AG09309 (cell line): ENCODE data around the gene TXNL1.

Experiments
- DNase-seq: peaks from one replicate; pipeline ENCODE4 v3.0.0-alpha.2; 2010; ENCODE audit warnings: low read depth
- H3K4me3 ChIP-seq: 2 replicates; pipeline ENCODE4 v1.5.1; 2011; ENCODE audit warnings: mild to moderate bottlenecking, low read depth, low read length, moderate library complexity; ENCODE audit not compliant: control insufficient read depth
- CTCF ChIP-seq: IDR thresholded peaks from 2 replicates; pipeline ENCODE4 v1.5.1; 2011; ENCODE audit warnings: mild to moderate bottlenecking, low read depth, low read length, inconsistent platforms; ENCODE audit not compliant: insufficient read depth, control insufficient read depth; ENCODE audit errors: missing control alignments

TXNL1 gene

GRCh38 chr18:56638232-56639103 lies at the start of gene TXNL1:
TSS of gene TXNL1 (minus strand) at chr18:56638592. CDS start at chr18:56638440, 152 bp downstream.
- TF ChIP-seq CTCF = no peak
- DNase-seq = peak; percentile 92
- peak within 1 kb of the TSS; percentile 94 for H3K4me3 ChIP-seq

- H3K4me3 ChIP-seq = no peak overlapping the region
- TF ChIP-seq CTCF = no peak
- DNase-seq = no peak
Observed at GRCh38 chr18:56684277-56684676, 45.9 kb upstream of the TXNL1 start.

- no peak for TF ChIP-seq CTCF
- DNase-seq = no peak
- no peak overlapping the region for H3K4me3 ChIP-seq
Observed at GRCh38 chr18:56678836-56679565, 40.6 kb upstream of the TXNL1 start.

GRCh38 chr18:56676639-56677038 lies 38.2 kb upstream of the TXNL1 start:
- H3K4me3 ChIP-seq = no peak overlapping the region
- no peak for DNase-seq
- TF ChIP-seq CTCF = no peak

GRCh38 chr18:56672981-56673380 lies 34.6 kb upstream of the TXNL1 start:
- TF ChIP-seq CTCF = no peak
- no peak for DNase-seq
- no peak overlapping the region for H3K4me3 ChIP-seq

GRCh38 chr18:56672391-56672790 lies 34.0 kb upstream of the TXNL1 start:
- no peak for DNase-seq
- no peak for TF ChIP-seq CTCF
- no peak overlapping the region for H3K4me3 ChIP-seq
